ENCODE measurements around the gene XXYLT1. TPM values are rescaled to one million over a fixed set of nuclear protein-coding genes. Genes with fewer than 3 reads are reported as not detected.

XXYLT1 gene
- polyA plus RNA-seq, 2 of the 4 experiments (the other 2 are of a cell fraction) = 11.9 to 12.0 TPM

- no peak for TF ChIP-seq HOXB13 (CRISPR knock-in tag; IDR thresholded peaks at IDR 0.05; ENCODE audit: low read depth)
- TF ChIP-seq FOSB (CRISPR knock-in tag; IDR thresholded peaks at IDR 0.05) = no peak
- no peak for TF ChIP-seq HOXB5 (CRISPR knock-in tag; IDR thresholded peaks at IDR 0.05)
- TF ChIP-seq ESRRA (IDR thresholded peaks at IDR 0.05; ENCODE audit: borderline replicate concordance, low read length) = no peak
- TF ChIP-seq, protein P1, sequence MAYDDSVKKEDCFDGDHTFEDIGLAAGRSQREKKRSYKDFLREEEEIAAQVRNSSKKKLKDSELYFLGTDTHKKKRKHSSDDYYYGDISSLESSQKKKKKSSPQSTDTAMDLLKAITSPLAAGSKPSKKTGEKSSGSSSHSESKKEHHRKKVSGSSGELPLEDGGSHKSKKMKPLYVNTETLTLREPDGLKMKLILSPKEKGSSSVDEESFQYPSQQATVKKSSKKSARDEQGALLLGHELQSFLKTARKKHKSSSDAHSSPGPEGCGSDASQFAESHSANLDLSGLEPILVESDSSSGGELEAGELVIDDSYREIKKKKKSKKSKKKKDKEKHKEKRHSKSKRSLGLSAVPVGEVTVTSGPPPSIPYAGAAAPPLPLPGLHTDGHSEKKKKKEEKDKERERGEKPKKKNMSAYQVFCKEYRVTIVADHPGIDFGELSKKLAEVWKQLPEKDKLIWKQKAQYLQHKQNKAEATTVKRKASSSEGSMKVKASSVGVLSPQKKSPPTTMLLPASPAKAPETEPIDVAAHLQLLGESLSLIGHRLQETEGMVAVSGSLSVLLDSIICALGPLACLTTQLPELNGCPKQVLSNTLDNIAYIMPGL (CRISPR knock-in tag; IDR thresholded peaks at IDR 0.05; ENCODE audit: borderline replicate concordance) = no peak
- no peak for TF ChIP-seq RCOR1 (IDR thresholded peaks at IDR 0.05; ENCODE audit: low read depth, low read length)
- TF ChIP-seq, protein P2, sequence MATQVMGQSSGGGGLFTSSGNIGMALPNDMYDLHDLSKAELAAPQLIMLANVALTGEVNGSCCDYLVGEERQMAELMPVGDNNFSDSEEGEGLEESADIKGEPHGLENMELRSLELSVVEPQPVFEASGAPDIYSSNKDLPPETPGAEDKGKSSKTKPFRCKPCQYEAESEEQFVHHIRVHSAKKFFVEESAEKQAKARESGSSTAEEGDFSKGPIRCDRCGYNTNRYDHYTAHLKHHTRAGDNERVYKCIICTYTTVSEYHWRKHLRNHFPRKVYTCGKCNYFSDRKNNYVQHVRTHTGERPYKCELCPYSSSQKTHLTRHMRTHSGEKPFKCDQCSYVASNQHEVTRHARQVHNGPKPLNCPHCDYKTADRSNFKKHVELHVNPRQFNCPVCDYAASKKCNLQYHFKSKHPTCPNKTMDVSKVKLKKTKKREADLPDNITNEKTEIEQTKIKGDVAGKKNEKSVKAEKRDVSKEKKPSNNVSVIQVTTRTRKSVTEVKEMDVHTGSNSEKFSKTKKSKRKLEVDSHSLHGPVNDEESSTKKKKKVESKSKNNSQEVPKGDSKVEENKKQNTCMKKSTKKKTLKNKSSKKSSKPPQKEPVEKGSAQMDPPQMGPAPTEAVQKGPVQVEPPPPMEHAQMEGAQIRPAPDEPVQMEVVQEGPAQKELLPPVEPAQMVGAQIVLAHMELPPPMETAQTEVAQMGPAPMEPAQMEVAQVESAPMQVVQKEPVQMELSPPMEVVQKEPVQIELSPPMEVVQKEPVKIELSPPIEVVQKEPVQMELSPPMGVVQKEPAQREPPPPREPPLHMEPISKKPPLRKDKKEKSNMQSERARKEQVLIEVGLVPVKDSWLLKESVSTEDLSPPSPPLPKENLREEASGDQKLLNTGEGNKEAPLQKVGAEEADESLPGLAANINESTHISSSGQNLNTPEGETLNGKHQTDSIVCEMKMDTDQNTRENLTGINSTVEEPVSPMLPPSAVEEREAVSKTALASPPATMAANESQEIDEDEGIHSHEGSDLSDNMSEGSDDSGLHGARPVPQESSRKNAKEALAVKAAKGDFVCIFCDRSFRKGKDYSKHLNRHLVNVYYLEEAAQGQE (IDR thresholded peaks at IDR 0.05) = no peak
- no peak for TF ChIP-seq CHD2 (IDR thresholded peaks at IDR 0.05; ENCODE audit: low read length, partially characterized antibody)
- no peak for TF ChIP-seq ELK1 (IDR thresholded peaks at IDR 0.05; ENCODE audit: low read depth, low read length)
- no peak for TF ChIP-seq KDM1A (IDR thresholded peaks at IDR 0.05; ENCODE audit: low read depth)
- no peak for TF ChIP-seq MYC (IDR thresholded peaks at IDR 0.05; ENCODE audit: borderline replicate concordance, low read length)
- TF ChIP-seq BHLHE40 (IDR thresholded peaks at IDR 0.05; ENCODE audit: low read depth, low read length) = no peak
- TF ChIP-seq USF2 (IDR thresholded peaks at IDR 0.05) = no peak
- no peak for TF ChIP-seq NR3C1 (IDR thresholded peaks at IDR 0.05)
- TF ChIP-seq NPAS2 (CRISPR knock-in tag; IDR thresholded peaks at IDR 0.05; ENCODE audit: borderline replicate concordance) = no peak
- TF ChIP-seq, protein P3, sequence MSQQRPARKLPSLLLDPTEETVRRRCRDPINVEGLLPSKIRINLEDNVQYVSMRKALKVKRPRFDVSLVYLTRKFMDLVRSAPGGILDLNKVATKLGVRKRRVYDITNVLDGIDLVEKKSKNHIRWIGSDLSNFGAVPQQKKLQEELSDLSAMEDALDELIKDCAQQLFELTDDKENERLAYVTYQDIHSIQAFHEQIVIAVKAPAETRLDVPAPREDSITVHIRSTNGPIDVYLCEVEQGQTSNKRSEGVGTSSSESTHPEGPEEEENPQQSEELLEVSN (IDR thresholded peaks at IDR 0.05; ENCODE audit: borderline replicate concordance, low read depth) = no peak
- no peak for TF ChIP-seq SMC3 (IDR thresholded peaks at IDR 0.05)
- Histone ChIP-seq H3K4me2 (no peak overlapping the region), H3K27ac (no peak overlapping the region), H3K4me1 (peaks cover 18% of the 10 kb centered on the region), H3K9me3 (no peaks in the 10 kb centered on the region), H3K4me3 (no peak overlapping the region)
- 80% methylated on average over 5 of the region's 6 CpGs for WGBS (ENCODE audit: missing lambda C conversion rate)
- FAIRE-seq (no peak), DNase-seq (ENCODE audit: low read depth in 1 of 2, low spot score in 1 of 2) (no peak), ATAC-seq (no peak)
- POLR2A ChIA-PET = no interaction called here
- CTCF ChIA-PET = no interaction called here
These were observed 234.4 kb downstream of the XXYLT1 start for GRCh38 chr3:195036574-195036973.

GRCh38 chr3:195036203-195036505, 234.8 kb downstream of the XXYLT1 start:
- FAIRE-seq = no peak

More at GRCh38 chr3:195036203-195036505, 234.8 kb downstream of the XXYLT1 start:
- 77% methylated on average over 8 of the region's 17 CpGs for WGBS (ENCODE audit: missing lambda C conversion rate)
- Histone ChIP-seq H3K9me3 (no peaks in the 10 kb centered on the region), H3K27ac (no peak overlapping the region), H3K4me3 (no peak overlapping the region), H3K4me2 (no peak overlapping the region), H3K4me1 (peaks cover 22% of the 10 kb centered on the region)
- DNase-seq (ENCODE audit: low read depth in 1 of 2, low spot score in 1 of 2) = no peak
- TF ChIP-seq HOXB13 (CRISPR knock-in tag; IDR thresholded peaks at IDR 0.05; ENCODE audit: low read depth) = no peak
- TF ChIP-seq BCL3 (IDR thresholded peaks at IDR 0.05) = no peak
- TF ChIP-seq CTCF (IDR thresholded peaks at IDR 0.05) = no peak
- TF ChIP-seq CEBPB (IDR thresholded peaks at IDR 0.05) = no peak
- CTCF ChIA-PET = no interaction called here
- POLR2A ChIA-PET = no interaction called here
- no peak for ATAC-seq

Data from A549 (cell line).